ENCODE measurements around the gene VIM.

GRCh38 chr10:17214971-17215781 is 12.9 kb upstream of the VIM start:
- no peak for TF ChIP-seq POLR2A (IDR thresholded peaks at IDR 0.05)
- TF ChIP-seq, protein P1, sequence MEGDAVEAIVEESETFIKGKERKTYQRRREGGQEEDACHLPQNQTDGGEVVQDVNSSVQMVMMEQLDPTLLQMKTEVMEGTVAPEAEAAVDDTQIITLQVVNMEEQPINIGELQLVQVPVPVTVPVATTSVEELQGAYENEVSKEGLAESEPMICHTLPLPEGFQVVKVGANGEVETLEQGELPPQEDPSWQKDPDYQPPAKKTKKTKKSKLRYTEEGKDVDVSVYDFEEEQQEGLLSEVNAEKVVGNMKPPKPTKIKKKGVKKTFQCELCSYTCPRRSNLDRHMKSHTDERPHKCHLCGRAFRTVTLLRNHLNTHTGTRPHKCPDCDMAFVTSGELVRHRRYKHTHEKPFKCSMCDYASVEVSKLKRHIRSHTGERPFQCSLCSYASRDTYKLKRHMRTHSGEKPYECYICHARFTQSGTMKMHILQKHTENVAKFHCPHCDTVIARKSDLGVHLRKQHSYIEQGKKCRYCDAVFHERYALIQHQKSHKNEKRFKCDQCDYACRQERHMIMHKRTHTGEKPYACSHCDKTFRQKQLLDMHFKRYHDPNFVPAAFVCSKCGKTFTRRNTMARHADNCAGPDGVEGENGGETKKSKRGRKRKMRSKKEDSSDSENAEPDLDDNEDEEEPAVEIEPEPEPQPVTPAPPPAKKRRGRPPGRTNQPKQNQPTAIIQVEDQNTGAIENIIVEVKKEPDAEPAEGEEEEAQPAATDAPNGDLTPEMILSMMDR (IDR thresholded peaks at IDR 0.05) = no peak

All from upper lobe of left lung (tissue), 4 donors.